GM06990 (cell line): ENCODE measurements around the gene SCAMP1.

Source experiments
- DNase-seq: peaks from one replicate; pipeline ENCODE4 v3.0.0-alpha.2; 2011; ENCODE audit not compliant: insufficient read length; ENCODE audit errors: extremely low read depth
- H3K27me3 ChIP-seq: replicated peaks from 2 replicates; pipeline ENCODE4 v1.6.0; 2011; ENCODE audit warnings: low read length; ENCODE audit not compliant: control insufficient read depth, insufficient read depth
- H3K36me3 ChIP-seq: 2 replicates; pipeline ENCODE4 v1.5.1; 2011; ENCODE audit warnings: low read length; ENCODE audit not compliant: control insufficient read depth, insufficient read depth
- H3K4me3 ChIP-seq: replicated peaks from 2 replicates; pipeline ENCODE4 v1.5.1; 2011; ENCODE audit warnings: low read depth, mild to moderate bottlenecking, control low read depth, low read length
- CTCF ChIP-seq: IDR thresholded peaks from 2 replicates; pipeline ENCODE4 v1.5.1; 2011; ENCODE audit warnings: low read length, control low read depth, mild to moderate bottlenecking, inconsistent platforms; ENCODE audit not compliant: insufficient read depth, poor library complexity, severe bottlenecking

SCAMP1 gene

GRCh38 chr5:78335976-78336375, 24.4 kb upstream of the SCAMP1 start:
- TF ChIP-seq CTCF = no peak
- Histone ChIP-seq H3K4me3 (no peak overlapping the region), H3K27me3 (no peaks in the 10 kb centered on the region), H3K36me3 (no peaks in the 10 kb centered on the region)
- DNase-seq = no peak

- Histone ChIP-seq H3K27me3 (no peaks in the 10 kb centered on the region), H3K4me3 (no peak overlapping the region), H3K36me3 (no peaks in the 10 kb centered on the region)
- DNase-seq = no peak
- TF ChIP-seq CTCF = no peak
Measured at GRCh38 chr5:78336698-78337097, 23.7 kb upstream of the SCAMP1 start.

- no peak for DNase-seq
- H3K4me3 ChIP-seq = no peak overlapping the region
- TF ChIP-seq CTCF = no peak
- no peaks in the 10 kb centered on the region for H3K27me3 ChIP-seq
- H3K36me3 ChIP-seq = no peaks in the 10 kb centered on the region
Measured at GRCh38 chr5:78339617-78340436, 20.6 kb upstream of the SCAMP1 start.

- TF ChIP-seq CTCF = no peak
- no peaks in the 10 kb centered on the region for H3K27me3 ChIP-seq
- H3K4me3 ChIP-seq = no peak overlapping the region
- H3K36me3 ChIP-seq = no peaks in the 10 kb centered on the region
- DNase-seq = no peak
Measured at GRCh38 chr5:78341440-78341839, 19.0 kb upstream of the SCAMP1 start.

- Histone ChIP-seq H3K27me3 (no peaks in the 10 kb centered on the region), H3K4me3 (no peak overlapping the region), H3K36me3 (no peaks in the 10 kb centered on the region)
- TF ChIP-seq CTCF = no peak
- DNase-seq = no peak
Measured at GRCh38 chr5:78345485-78345884, 14.9 kb upstream of the SCAMP1 start.
